Uterus (tissue), 4 donors: ENCODE measurements around the gene GABARAP. TPM values are rescaled to one million over a fixed set of nuclear protein-coding genes. Genes with fewer than 3 reads are reported as not detected.
"Not testable (repeated sequence)": the region's sequence is repeated elsewhere in the genome, so short reads cannot be mapped to it uniquely, and the experiment has no call there.

ENCODE experiments used
- DNase-seq, 2 donors: peaks; one replicate each; pipeline ENCODE4 v3.0.0-alpha.2; 2019 to 2020
- H3K27ac ChIP-seq, 2 donors: fragments of 200-600 bp; sonication (generic); 1 replicate in 1 of 2; 2 replicates in 1 of 2; pipeline ENCODE4 v1.5.1; 2016 to 2018
- H3K27me3 ChIP-seq, 2 donors: fragments of 200-600 bp; sonication (generic); one replicate each; pipeline ENCODE4 v1.5.1; 2018 to 2019; ENCODE audit warnings: control low read depth in 1 of 2
- H3K36me3 ChIP-seq, 2 donors: fragments of 200-600 bp; sonication (generic); one replicate each; pipeline ENCODE4 v1.5.1; 2019; ENCODE audit warnings: control low read depth in 1 of 2
- H3K4me1 ChIP-seq, 2 donors: fragments of 200-600 bp; sonication (generic); one replicate each; pipeline ENCODE4 v1.5.1; 2018 to 2019; ENCODE audit warnings: control low read depth in 1 of 2
- H3K4me3 ChIP-seq, 2 donors: fragments of 200-600 bp; sonication (generic); 1 replicate in 1 of 2; 2 replicates in 1 of 2; pipeline ENCODE4 v1.5.1; 2018 to 2019; ENCODE audit warnings: mild to moderate bottlenecking in 1 of 2
- H3K9me3 ChIP-seq, 2 donors: fragments of 200-600 bp; sonication (generic); one replicate each; pipeline ENCODE4 v1.5.1; 2019; ENCODE audit warnings: control low read depth in 1 of 2
- POLR2A ChIP-seq, 2 donors: fragments of 450-650 bp; IDR thresholded peaks; one replicate each; pipeline ENCODE4 v1.6.1; 2016; ENCODE audit warnings: antibody characterized with exemption in 2 of 2, mild to moderate bottlenecking in 1 of 2, moderate library complexity in 1 of 2
- intact Hi-C: fragments of 100-400 bp; cut with DNase I; formaldehyde crosslinking; loops from one replicate; pipeline ENCODE4 v1.15.1; 2023; ENCODE audit warnings: low total_unique reads
- total RNA-seq, 4 donors: library from RNA; depleted of rRNA in 3 of 4; stranded (reverse); fragments of >200 nt in 3 of 4; gene quantifications; one replicate each; pipeline versions ENCODE4 v1.1.0 to v1.2.4, GENCODE V29; 2014 to 2023
- TF ChIP-seq, protein P1 (sequence below), 4 experiments: fragments of 200-600 bp in 2 of 4; fragments of 450-650 bp in 2 of 4; sonication (generic) in 2 of 4; IDR thresholded peaks; one replicate each; pipeline ENCODE4 v1.5.1; 2016 to 2019; ENCODE audit warnings: antibody characterized with exemption in 4 of 4, mild to moderate bottlenecking in 2 of 4, moderate library complexity in 1 of 4
- donor health status: DM: yes; HTN: yes; CAD: no.

GABARAP gene
- total RNA-seq, 4 donors from 2014 or later = 220 to 467 (median 366) TPM

DNA sequence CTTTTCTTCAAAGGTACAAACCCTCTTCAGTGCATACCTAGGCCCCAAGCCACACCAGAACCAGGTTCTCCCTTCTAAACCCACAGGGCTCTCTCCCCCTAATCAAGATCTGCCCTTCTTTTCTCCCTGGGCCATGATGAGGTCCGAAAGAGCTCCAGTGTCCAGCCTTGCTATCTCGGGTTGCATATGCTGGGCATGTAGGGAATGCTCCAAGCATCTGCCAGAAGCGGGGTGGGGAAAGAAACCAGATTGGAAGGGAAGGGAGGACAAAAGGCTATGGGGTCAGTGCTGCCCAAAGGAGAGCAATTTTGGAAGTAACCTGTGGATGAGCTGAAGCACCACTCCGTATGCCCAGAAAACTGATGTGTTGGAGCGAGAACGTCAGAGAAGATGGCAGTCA is 7.0 kb upstream of the GABARAP start:
- Histone ChIP-seq H3K36me3 (no peaks in the 10 kb centered on the region), H3K4me1 (peaks cover 0 to 21% of the 10 kb centered on the region in 2 donors), H3K27ac (no peak overlapping the region), H3K27me3 (no peaks in the 10 kb centered on the region), H3K9me3 (no peaks in the 10 kb centered on the region), H3K4me3 (no peak overlapping the region)
- no peak for TF ChIP-seq POLR2A (IDR thresholded peaks at IDR 0.05)
- TF ChIP-seq, protein P1, sequence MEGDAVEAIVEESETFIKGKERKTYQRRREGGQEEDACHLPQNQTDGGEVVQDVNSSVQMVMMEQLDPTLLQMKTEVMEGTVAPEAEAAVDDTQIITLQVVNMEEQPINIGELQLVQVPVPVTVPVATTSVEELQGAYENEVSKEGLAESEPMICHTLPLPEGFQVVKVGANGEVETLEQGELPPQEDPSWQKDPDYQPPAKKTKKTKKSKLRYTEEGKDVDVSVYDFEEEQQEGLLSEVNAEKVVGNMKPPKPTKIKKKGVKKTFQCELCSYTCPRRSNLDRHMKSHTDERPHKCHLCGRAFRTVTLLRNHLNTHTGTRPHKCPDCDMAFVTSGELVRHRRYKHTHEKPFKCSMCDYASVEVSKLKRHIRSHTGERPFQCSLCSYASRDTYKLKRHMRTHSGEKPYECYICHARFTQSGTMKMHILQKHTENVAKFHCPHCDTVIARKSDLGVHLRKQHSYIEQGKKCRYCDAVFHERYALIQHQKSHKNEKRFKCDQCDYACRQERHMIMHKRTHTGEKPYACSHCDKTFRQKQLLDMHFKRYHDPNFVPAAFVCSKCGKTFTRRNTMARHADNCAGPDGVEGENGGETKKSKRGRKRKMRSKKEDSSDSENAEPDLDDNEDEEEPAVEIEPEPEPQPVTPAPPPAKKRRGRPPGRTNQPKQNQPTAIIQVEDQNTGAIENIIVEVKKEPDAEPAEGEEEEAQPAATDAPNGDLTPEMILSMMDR (IDR thresholded peaks at IDR 0.05) = no peak
- intact Hi-C loops = no loop called here
- DNase-seq = no peak

DNA sequence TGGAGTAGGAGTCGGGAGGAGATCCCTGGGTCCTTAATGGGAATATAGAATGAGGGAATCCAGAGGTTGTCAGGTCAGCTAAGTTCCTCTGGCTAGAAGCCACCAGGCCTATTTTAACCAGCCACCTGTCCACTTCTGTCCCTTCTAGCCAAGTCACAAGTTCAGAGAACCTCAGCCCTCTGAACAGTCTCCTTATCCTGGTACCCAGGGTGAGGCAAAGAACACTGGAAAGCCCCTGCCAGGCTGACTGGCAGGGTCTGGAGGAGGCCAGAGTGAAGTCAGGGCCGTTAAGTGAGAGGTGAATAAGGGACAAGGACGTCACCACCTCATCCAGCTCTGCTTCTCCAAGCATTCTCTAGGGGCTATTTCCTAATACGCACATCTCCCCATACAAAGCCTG is 6.5 kb upstream of the GABARAP start:
- H3K4me1 ChIP-seq = peaks cover 0 to 21% of the 10 kb centered on the region in 2 donors
- no peaks in the 10 kb centered on the region for H3K36me3 ChIP-seq
- intact Hi-C loops = no loop called here
- no peak overlapping the region for H3K27ac ChIP-seq
- H3K27me3 ChIP-seq = no peaks in the 10 kb centered on the region
- TF ChIP-seq, protein P1 (IDR thresholded peaks at IDR 0.05) = no peak
- TF ChIP-seq POLR2A (IDR thresholded peaks at IDR 0.05) = no peak
- H3K9me3 ChIP-seq = no peaks in the 10 kb centered on the region
- H3K4me3 ChIP-seq = no peak overlapping the region
- DNase-seq = no peak

DNA sequence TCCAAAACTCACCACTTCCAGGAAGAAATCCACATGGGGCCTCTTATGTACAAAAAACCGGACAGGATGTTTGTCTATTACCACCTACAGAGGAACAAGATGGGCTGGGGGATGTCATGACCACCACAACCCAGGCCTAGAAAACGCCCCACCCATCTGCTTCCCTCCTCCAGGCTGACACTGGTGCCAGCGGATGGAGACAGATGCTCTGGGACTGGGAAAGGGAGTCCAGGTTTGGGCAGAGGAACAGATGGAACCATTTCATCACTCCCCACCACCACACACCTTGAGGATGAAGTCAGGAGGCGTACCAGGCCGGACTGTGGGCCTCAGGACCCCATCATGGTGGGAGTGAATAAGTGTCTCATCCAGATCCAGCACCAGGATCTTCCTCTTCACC is 4.5 kb upstream of the GABARAP start:
- no peaks in the 10 kb centered on the region for H3K9me3 ChIP-seq
- intact Hi-C loops = no loop called here
- DNase-seq = no peak
- H3K36me3 ChIP-seq = no peaks in the 10 kb centered on the region
- TF ChIP-seq, protein P1 (IDR thresholded peaks at IDR 0.05) = no peak
- no peak for TF ChIP-seq POLR2A (IDR thresholded peaks at IDR 0.05)
- H3K4me3 ChIP-seq = no peak overlapping the region
- peaks cover 0 to 14% of the 10 kb centered on the region in 2 donors for H3K4me1 ChIP-seq
- no peaks in the 10 kb centered on the region for H3K27me3 ChIP-seq
- H3K27ac ChIP-seq = no peak overlapping the region

DNA sequence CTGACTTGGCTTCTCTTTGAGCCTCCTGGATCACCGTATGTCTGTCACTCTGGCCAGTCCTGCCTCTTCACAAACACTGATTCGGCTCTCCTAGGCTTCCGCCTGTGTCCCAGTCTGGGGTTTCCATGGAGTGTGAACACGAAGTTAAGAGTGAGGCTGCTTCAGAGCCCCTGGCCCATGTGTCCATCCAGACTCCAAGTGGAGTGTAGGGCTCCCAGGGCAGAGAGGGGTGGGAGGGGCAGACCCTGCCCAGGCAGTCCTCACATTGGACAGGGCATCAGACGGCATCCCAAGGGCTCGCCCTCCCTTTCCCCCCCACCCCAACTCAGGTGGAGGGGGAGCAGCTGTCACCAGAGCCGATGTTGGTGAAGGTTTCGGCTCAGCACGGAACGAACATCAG is 1.6 kb upstream of the GABARAP start:
- H3K36me3 ChIP-seq, H3K27me3 ChIP-seq, intact Hi-C loops, H3K4me1 ChIP-seq, DNase-seq, H3K4me3 ChIP-seq, H3K9me3 ChIP-seq: not testable (repeated sequence)
- H3K27ac ChIP-seq = peak overlapping the region; percentile 95 to 99

DNA sequence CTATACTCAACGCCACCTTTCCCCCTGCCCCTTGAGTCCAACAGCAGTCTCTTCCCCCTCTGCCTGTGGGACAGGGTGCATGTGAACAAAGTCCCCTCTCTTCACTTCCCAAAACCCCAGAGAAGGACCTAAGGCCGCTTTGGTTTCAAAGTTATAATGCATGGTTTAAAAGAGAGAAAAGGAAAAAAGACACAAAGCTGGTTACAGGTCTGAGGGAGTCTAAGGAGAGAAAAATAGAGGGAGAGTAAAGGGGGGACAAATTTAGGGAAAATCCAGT is 1.1 kb upstream of the GABARAP start:
- H3K36me3 ChIP-seq = no peaks in the 10 kb centered on the region
- H3K4me1 ChIP-seq = peaks cover 5 to 9% of the 10 kb centered on the region in 2 donors
- TF ChIP-seq POLR2A (IDR thresholded peaks at IDR 0.05) = no peak
- TF ChIP-seq, protein P1 (IDR thresholded peaks at IDR 0.05) = no peak

More for the DNA sequence above, 1.1 kb upstream of the GABARAP start:
- peak overlapping the region; percentile 95 to 99 for H3K27ac ChIP-seq
- H3K27me3 ChIP-seq = no peaks in the 10 kb centered on the region
- intact Hi-C loops = no loop called here
- H3K4me3 ChIP-seq = peak overlapping the region; percentile 75 to 93
- no peaks in the 10 kb centered on the region for H3K9me3 ChIP-seq
- DNase-seq = no peak
